ENCODE measurements around the gene NCBP1. TPM values are rescaled to one million over a fixed set of nuclear protein-coding genes. Genes with fewer than 3 reads are reported as not detected.
A peak's percentile ranks its signal among the peaks of the same experiment; 100 is the strongest.

Gene NCBP1
- total RNA-seq, 4 donors from 2014 or later, result 16.1 to 234 (median 24.1) TPM

GRCh38 chr9:97638666-97639065 is 5.0 kb downstream of the NCBP1 start:
- H3K9me3 ChIP-seq, result no peaks in the 10 kb centered on the region
- H3K27me3 ChIP-seq, result no peaks in the 10 kb centered on the region
- H3K36me3 ChIP-seq, result peaks cover 0 to 22% of the 10 kb centered on the region in 2 donors
- WGBS, 2 donors (ENCODE audit: low coverage in 1 of 2), result 68 to 69% methylated on average over 3 of the region's 3 CpGs
- H3K4me1 ChIP-seq, result peaks cover 4 to 59% (median 16%) of the 10 kb centered on the region in 3 donors
- no peak for TF ChIP-seq EP300 (IDR thresholded peaks at IDR 0.05)
- TF ChIP-seq POLR2A (IDR thresholded peaks at IDR 0.05), result no peak
- TF ChIP-seq CTCF (IDR thresholded peaks at IDR 0.05), result peak in 1 of 4 experiments; percentile 3
- no peak overlapping the region for H3K4me3 ChIP-seq
- ATAC-seq, result no peak
- H3K27ac ChIP-seq, result no peak overlapping the region

- no peak overlapping the region for H3K4me3 ChIP-seq
- H3K27ac ChIP-seq, result no peak overlapping the region
- no peaks in the 10 kb centered on the region for H3K9me3 ChIP-seq
- WGBS, 2 donors (ENCODE audit: low coverage in 1 of 2), result 73 to 80% methylated on average over 2 of the region's 2 CpGs
- H3K36me3 ChIP-seq, result peaks cover 0 to 39% of the 10 kb centered on the region in 2 donors
- TF ChIP-seq POLR2A (IDR thresholded peaks at IDR 0.05) (no peak), POLR2AphosphoS5 (IDR thresholded peaks at IDR 0.05) (no peak), CTCF (IDR thresholded peaks at IDR 0.05) (no peak), EP300 (IDR thresholded peaks at IDR 0.05) (no peak)
- H3K4me1 ChIP-seq, result peaks cover 0 to 46% (median 12%) of the 10 kb centered on the region in 3 donors
- no peaks in the 10 kb centered on the region for H3K27me3 ChIP-seq
- ATAC-seq, result no peak
These were observed 6.7 kb downstream of the NCBP1 start for GRCh38 chr9:97640325-97640724.

GRCh38 chr9:97645720-97646119 is 12.1 kb downstream of the NCBP1 start:
- Histone ChIP-seq H3K27ac (no peak overlapping the region), H3K4me3 (no peak overlapping the region), H3K27me3 (no peaks in the 10 kb centered on the region), H3K4me1 (peaks cover 0 to under 1% (median 0%) of the 10 kb centered on the region in 3 donors), H3K9me3 (no peaks in the 10 kb centered on the region), H3K36me3 (peaks cover 0 to 93% of the 10 kb centered on the region in 2 donors)
- ATAC-seq, result no peak
- no peak for TF ChIP-seq POLR2AphosphoS5 (IDR thresholded peaks at IDR 0.05)
- no peak for TF ChIP-seq EP300 (IDR thresholded peaks at IDR 0.05)
- TF ChIP-seq POLR2A (IDR thresholded peaks at IDR 0.05), result no peak
- TF ChIP-seq CTCF (IDR thresholded peaks at IDR 0.05), result no peak

GRCh38 chr9:97647996-97648395 is 14.4 kb downstream of the NCBP1 start:
- Histone ChIP-seq H3K9me3 (no peaks in the 10 kb centered on the region), H3K4me3 (no peak overlapping the region), H3K27me3 (no peaks in the 10 kb centered on the region), H3K4me1 (no peaks in the 10 kb centered on the region), H3K36me3 (peaks cover 0 to 97% of the 10 kb centered on the region in 2 donors), H3K27ac (no peak overlapping the region)
- no peak for ATAC-seq
- WGBS, 2 donors (ENCODE audit: low coverage in 1 of 2), result 93 to 98% methylated on average over 3 to 5 of the region's 5 CpGs
- TF ChIP-seq CTCF (IDR thresholded peaks at IDR 0.05) (no peak), POLR2A (IDR thresholded peaks at IDR 0.05) (no peak), EP300 (IDR thresholded peaks at IDR 0.05) (no peak), POLR2AphosphoS5 (IDR thresholded peaks at IDR 0.05) (no peak)

GRCh38 chr9:97651646-97652045 is 18.0 kb downstream of the NCBP1 start:
- ATAC-seq, result no peak
- WGBS, 2 donors (ENCODE audit: low coverage in 1 of 2), result 74 to 75% methylated on average over 2 to 3 of the region's 3 CpGs
- peaks cover 3 to 99% of the 10 kb centered on the region in 2 donors for H3K36me3 ChIP-seq
- H3K27me3 ChIP-seq, result no peaks in the 10 kb centered on the region
- H3K9me3 ChIP-seq, result no peaks in the 10 kb centered on the region
- no peak overlapping the region for H3K27ac ChIP-seq
- no peak overlapping the region for H3K4me3 ChIP-seq
- TF ChIP-seq EP300 (IDR thresholded peaks at IDR 0.05), result no peak
- TF ChIP-seq CTCF (IDR thresholded peaks at IDR 0.05), result no peak
- no peak for TF ChIP-seq POLR2AphosphoS5 (IDR thresholded peaks at IDR 0.05)
- no peak for TF ChIP-seq POLR2A (IDR thresholded peaks at IDR 0.05)
- no peaks in the 10 kb centered on the region for H3K4me1 ChIP-seq
